ENCODE data around the gene HMGN2. TPM values are rescaled to one million over a fixed set of nuclear protein-coding genes. Genes with fewer than 3 reads are reported as not detected.
A peak's percentile ranks its signal among the peaks of the same experiment; 100 is the strongest.

Gene HMGN2
- total RNA-seq, 1 donor from 2014 or later: 462 TPM

DNA sequence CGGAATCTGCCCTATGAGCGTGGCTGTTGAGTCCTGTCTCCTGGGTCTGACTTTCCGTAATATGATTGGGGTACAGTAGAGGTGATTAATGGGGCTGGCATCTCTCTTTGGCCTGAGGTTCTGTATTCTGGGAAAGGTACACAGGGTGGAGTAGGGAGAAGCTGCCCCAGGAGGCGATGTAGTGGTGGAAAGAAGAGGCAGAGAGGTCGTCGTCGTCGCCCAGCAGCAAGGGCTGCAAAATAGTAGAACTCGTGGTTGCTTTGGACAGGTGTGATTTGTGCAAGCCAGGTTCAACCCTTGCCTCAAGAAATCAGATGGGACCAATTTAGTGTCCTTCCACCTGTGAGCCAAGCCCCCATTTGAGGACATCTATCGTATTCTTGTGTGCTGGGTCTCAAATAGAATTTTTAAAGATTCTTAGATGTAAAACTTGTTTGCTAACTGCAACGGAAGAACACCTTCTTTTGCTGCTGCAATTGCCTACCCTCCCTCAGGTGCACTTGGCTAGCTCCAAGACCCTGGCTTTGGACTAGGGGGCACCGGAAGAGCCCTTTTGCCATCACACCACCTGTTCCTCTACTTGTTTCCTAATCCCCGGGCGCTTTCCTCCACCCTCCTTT, 1.3 kb upstream of the HMGN2 start:
- intact Hi-C loops (cut with micrococcal nuclease): loop anchor here (5.0 kb wide), 1 partner anchor 184 kb away; no protein-coding TSS in a partner anchor
- Mint-ChIP-seq H3K4me1 (peaks cover 45% of the 10 kb centered on the region), H3K27me3 (no peaks in the 10 kb centered on the region), H3K27ac (peak overlapping the region; percentile 80), H3K4me3 (peak overlapping the region; percentile 94), H3K9me3 (no peaks in the 10 kb centered on the region), H3K36me3 (ENCODE audit: low read depth) (peaks cover 64% of the 10 kb centered on the region)
- DNase-seq (no peak), ATAC-seq (ENCODE audit: low read depth) (no peak)
- TF ChIP-seq, protein P1, sequence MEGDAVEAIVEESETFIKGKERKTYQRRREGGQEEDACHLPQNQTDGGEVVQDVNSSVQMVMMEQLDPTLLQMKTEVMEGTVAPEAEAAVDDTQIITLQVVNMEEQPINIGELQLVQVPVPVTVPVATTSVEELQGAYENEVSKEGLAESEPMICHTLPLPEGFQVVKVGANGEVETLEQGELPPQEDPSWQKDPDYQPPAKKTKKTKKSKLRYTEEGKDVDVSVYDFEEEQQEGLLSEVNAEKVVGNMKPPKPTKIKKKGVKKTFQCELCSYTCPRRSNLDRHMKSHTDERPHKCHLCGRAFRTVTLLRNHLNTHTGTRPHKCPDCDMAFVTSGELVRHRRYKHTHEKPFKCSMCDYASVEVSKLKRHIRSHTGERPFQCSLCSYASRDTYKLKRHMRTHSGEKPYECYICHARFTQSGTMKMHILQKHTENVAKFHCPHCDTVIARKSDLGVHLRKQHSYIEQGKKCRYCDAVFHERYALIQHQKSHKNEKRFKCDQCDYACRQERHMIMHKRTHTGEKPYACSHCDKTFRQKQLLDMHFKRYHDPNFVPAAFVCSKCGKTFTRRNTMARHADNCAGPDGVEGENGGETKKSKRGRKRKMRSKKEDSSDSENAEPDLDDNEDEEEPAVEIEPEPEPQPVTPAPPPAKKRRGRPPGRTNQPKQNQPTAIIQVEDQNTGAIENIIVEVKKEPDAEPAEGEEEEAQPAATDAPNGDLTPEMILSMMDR (IDR thresholded peaks at IDR 0.05): no peak
- ChIA-PET POLR2A (interaction anchor here (0.6 to 3.1 kb wide), 14 partner anchors 29 to 475 kb away, joined by 3 to 47 read pairs (median 4); partner anchors contain the start of genes DHDDS, GPN2 and PIGV), CTCF (interaction anchor here (1.0 to 2.0 kb wide), 2 partner anchors 12 to 38 kb away, joined by 4 to 9 read pairs; partner anchors contain the start of gene DHDDS)

DNA sequence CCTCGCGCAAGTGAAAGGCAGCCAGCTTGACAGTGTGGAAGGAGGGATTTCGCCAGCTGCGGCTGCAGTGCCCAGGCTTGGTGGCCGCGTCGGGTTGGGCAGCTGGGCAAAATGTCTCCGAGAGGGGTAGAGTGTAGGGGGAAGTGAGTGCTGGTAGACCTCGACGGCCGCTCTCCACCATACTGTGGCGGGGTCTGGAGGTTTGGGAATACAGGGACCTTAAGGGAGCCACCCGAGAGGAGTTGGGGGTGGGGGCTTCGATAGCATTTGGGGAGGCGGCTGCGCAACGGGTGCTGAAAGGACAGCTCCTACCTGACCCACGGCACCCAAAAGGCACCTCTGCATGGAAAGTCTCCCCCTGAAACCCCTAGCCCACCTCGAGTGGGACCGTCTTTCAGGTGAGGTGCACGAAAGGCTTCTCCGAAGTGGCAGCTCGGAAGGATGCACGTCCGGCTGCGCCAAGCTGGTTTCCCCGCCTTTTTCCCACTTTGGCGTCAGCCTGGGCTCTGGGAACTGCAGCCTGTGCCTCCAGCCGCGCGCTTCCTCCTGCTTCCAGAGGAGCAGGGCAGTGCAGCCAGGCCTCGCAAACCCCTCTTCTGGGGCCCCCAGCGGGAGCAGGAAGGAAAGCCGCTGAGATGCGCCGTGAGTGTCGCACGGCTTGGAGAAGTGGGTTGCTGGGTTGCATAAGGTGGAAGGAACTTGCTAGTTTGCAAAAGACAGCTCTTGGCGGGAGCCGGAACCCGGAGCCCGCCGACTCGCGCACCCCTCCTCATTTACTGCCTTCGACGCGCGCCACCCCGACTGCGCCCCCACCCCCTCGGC, 531 bp upstream of the HMGN2 start:
- ChIA-PET CTCF (interaction anchor here (1.2 to 2.0 kb wide), 3 partner anchors 29 to 302 kb away, joined by 3 to 9 read pairs (median 4); partner anchors contain the start of gene DHDDS), POLR2A (interaction anchor here (0.6 to 3.1 kb wide), 25 partner anchors 12 to 1224 kb away, joined by 3 to 47 read pairs (median 4); partner anchors contain the start of genes CD52, DHDDS, GPATCH3 and GPN2)
- TF ChIP-seq, protein P1 (IDR thresholded peaks at IDR 0.05): no peak
- Mint-ChIP-seq H3K9me3 (no peaks in the 10 kb centered on the region), H3K27ac (peak overlapping the region; percentile 98), H3K27me3 (no peaks in the 10 kb centered on the region), H3K4me3 (peak overlapping the region; percentile 94), H3K36me3 (ENCODE audit: low read depth) (peaks cover 65% of the 10 kb centered on the region), H3K4me1 (peaks cover 49% of the 10 kb centered on the region)
- peak; percentile 11 for ATAC-seq (ENCODE audit: low read depth)
- intact Hi-C loops (cut with micrococcal nuclease): loop anchor here (1.0 to 5.0 kb wide), 7 partner anchors 29 to 450 kb away; partner anchors contain the start of genes DHDDS, NUDC and PDIK1L
- DNase-seq: no peak

DNA sequence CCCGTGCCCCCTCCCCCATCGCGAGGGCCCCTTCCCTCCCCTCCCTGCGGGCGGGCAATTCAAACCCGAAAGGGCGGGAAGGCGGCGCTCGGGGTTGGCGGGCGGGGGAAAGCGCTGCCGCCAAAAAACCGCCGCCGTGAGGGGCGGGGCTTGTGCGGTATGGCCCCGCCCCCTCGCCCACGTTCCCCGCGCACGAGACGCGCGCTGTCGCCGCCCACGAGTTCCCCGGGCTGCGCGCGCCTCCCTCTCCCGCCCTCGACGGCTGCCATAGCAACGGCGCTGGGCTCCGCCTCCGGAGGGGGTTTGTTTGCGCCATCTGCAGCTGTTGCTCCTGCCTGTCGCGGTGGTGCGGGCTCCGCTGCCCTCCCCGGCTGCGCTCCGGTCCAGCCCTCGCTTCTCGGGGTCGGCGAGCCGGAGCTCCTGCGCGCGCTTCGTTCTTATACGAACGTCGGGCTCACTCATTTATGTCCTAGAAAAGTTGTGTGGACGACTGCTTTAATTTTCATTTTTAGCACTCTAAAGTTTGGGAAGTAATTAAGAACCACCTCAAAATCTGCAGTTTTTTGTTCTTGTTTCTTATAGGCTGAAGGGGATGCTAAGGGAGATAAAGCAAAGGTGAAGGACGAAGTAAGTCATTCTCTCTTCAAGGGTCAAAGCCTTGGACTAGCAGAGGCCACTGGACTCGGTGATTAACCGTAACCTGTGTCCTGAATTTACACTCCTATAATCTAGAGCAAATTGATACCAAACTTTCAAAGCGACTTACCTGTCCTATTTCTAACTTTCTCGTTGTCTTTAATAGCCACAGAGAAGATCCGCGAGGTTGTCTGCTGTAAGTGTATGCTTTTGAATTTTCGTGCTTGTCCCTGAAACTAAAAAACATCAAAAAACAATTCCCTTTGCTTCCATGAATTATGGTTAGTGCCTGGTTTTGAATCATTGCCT, 933 bp downstream of the HMGN2 start:
- TF ChIP-seq, protein P1 (IDR thresholded peaks at IDR 0.05): no peak
- Mint-ChIP-seq H3K36me3 (ENCODE audit: low read depth) (peaks cover 64% of the 10 kb centered on the region), H3K4me3 (peak overlapping the region; percentile 88), H3K27ac (peak overlapping the region; percentile 84), H3K27me3 (no peaks in the 10 kb centered on the region), H3K9me3 (no peaks in the 10 kb centered on the region), H3K4me1 (peaks cover 58% of the 10 kb centered on the region)
- intact Hi-C loops (cut with micrococcal nuclease): loop anchor here (1.0 to 5.0 kb wide), 8 partner anchors 27 to 448 kb away; partner anchors contain the start of genes DHDDS, NUDC and PDIK1L
- CTCF ChIA-PET: interaction anchor here (1.2 kb wide), 2 partner anchors 27 to 41 kb away, joined by 3 to 4 read pairs; partner anchors contain the start of gene DHDDS
- ATAC-seq (ENCODE audit: low read depth): peak; percentile 78
- POLR2A ChIA-PET: interaction anchor here (0.5 to 2.7 kb wide), 15 partner anchors 14 to 1226 kb away, joined by 3 to 47 read pairs (median 4); partner anchors contain the start of genes CD52, DHDDS, GPN2 and RSRP1
- peak; percentile 95 for DNase-seq

DNA sequence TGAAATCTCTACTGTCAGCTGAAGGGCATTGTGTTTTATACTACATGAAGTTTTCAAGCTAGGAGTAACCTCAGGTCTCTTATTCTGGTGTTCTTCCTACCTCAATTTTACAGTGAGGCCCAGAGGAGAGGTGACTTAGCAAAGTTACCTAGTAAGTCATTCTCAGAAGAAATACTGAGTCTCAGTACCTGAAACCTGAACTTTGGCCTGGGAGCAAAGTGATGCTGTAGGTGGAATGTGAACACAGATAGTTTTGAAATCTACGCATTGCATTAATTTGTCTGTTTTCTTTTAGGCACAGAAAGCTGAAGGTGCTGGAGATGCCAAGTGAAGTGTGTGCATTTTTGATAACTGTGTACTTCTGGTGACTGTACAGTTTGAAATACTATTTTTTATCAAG, 2.6 kb downstream of the HMGN2 start:
- Mint-ChIP-seq H3K9me3 (no peaks in the 10 kb centered on the region), H3K27ac (no peak overlapping the region), H3K4me1 (peaks cover 60% of the 10 kb centered on the region), H3K4me3 (peak overlapping the region; percentile 6), H3K27me3 (no peaks in the 10 kb centered on the region), H3K36me3 (ENCODE audit: low read depth) (peaks cover 62% of the 10 kb centered on the region)
- TF ChIP-seq, protein P1 (IDR thresholded peaks at IDR 0.05): no peak
- intact Hi-C loops (cut with micrococcal nuclease): loop anchor here (5.0 kb wide), 1 partner anchor 188 kb away; no protein-coding TSS in a partner anchor
- CTCF ChIA-PET: interaction anchor here (1.2 kb wide), 1 partner anchor 43 kb away, joined by 3 read pairs; the partner anchor contains the start of gene DHDDS
- ATAC-seq (ENCODE audit: low read depth) (no peak), DNase-seq (no peak)
- POLR2A ChIA-PET: no interaction called here
